ENCODE data around the gene TNK1. TPM values are rescaled to one million over a fixed set of nuclear protein-coding genes. Genes with fewer than 3 reads are reported as not detected.
"Not testable (repeated sequence)": the region's sequence is repeated elsewhere in the genome, so short reads cannot be mapped to it uniquely, and the experiment has no call there.

Gene TNK1
- polyA plus RNA-seq, 12 donors, result 0.15 to 3.8 (median 0.47) TPM; not detected in 2

- DNase-seq, result no peak
Measured at GRCh38 chr17:7354262-7354843, 26.5 kb upstream of the TNK1 start.

GRCh38 chr17:7355053-7355452, 25.8 kb upstream of the TNK1 start, which contains the start of gene TMEM95:
Gene TMEM95 (plus strand): TSS chr17:7355156. CDS start chr17:7355205, 49 bp downstream.
- no peak for DNase-seq

- DNase-seq, result no peak
Measured at GRCh38 chr17:7355573-7355972, 25.3 kb upstream of the TNK1 start.

GRCh38 chr17:7356072-7356549, 24.8 kb upstream of the TNK1 start:
- DNase-seq, result peak; percentile 68

- DNase-seq, result no peak
Measured at GRCh38 chr17:7356756-7357155, 24.1 kb upstream of the TNK1 start.

GRCh38 chr17:7357381-7357780, 23.5 kb upstream of the TNK1 start:
- no peak for DNase-seq

- DNase-seq, result no peak
Measured at GRCh38 chr17:7361906-7362305, 19.0 kb upstream of the TNK1 start.

GRCh38 chr17:7363311-7363710, 17.6 kb upstream of the TNK1 start:
- DNase-seq, result no peak

- not testable (repeated sequence) for DNase-seq
Measured at GRCh38 chr17:7365963-7366362, 14.9 kb upstream of the TNK1 start.

- DNase-seq, result no peak
Measured at GRCh38 chr17:7367083-7367482, 13.8 kb upstream of the TNK1 start.

GRCh38 chr17:7367918-7368598, 12.8 kb upstream of the TNK1 start:
- no peak for DNase-seq

GRCh38 chr17:7368599-7368994, 12.3 kb upstream of the TNK1 start:
- not testable (repeated sequence) for DNase-seq

GRCh38 chr17:7369825-7370224, 11.1 kb upstream of the TNK1 start:
- no peak for DNase-seq

- no peak for DNase-seq
Measured at GRCh38 chr17:7370853-7371252, 10.0 kb upstream of the TNK1 start.

- no peak for DNase-seq
Measured at GRCh38 chr17:7374353-7374752, 6.5 kb upstream of the TNK1 start.

- DNase-seq, result no peak
Measured at GRCh38 chr17:7379134-7379533, 1.8 kb upstream of the TNK1 start.

GRCh38 chr17:7380321-7380720, 568 bp upstream of the TNK1 start:
- DNase-seq, result no peak

GRCh38 chr17:7382901-7383300, 2.0 kb downstream of the TNK1 start:
- DNase-seq, result no peak

GRCh38 chr17:7383371-7383741, 2.5 kb downstream of the TNK1 start:
- no peak for DNase-seq

GRCh38 chr17:7383742-7384488, 3.0 kb downstream of the TNK1 start:
- no peak for DNase-seq

- DNase-seq, result no peak
Measured at GRCh38 chr17:7384489-7385081, 3.7 kb downstream of the TNK1 start.

GRCh38 chr17:7388856-7389255, 8.0 kb downstream of the TNK1 start:
- DNase-seq, result no peak

Measured in muscle of arm (tissue), 12 donors.